Stimulated activated CD4-positive, alpha-beta T cell treated with anti-CD3 and anti-CD28 coated beads, Interleukin-15, amount 100 ng/mL, for 48 hours (primary cell): ENCODE measurements around the gene ZIC1.

Source experiments
- DNase-seq, 2 donors: peaks; one replicate each; pipeline ENCODE4 v3.0.0-alpha.2; 2020; ENCODE audit warnings: low read depth in 2 of 2

The ZIC1 gene

GRCh38 chr3:147422601-147423536 lies 13.7 kb downstream of the ZIC1 start:
- no peak for DNase-seq

- no peak for DNase-seq
Measured at GRCh38 chr3:147423537-147423797, 14.3 kb downstream of the ZIC1 start.

GRCh38 chr3:147423798-147424580 lies 14.8 kb downstream of the ZIC1 start:
- DNase-seq, result no peak

- no peak for DNase-seq
Measured at GRCh38 chr3:147424581-147425387, 15.6 kb downstream of the ZIC1 start.

GRCh38 chr3:147425388-147425850 lies 16.3 kb downstream of the ZIC1 start:
- no peak for DNase-seq

- no peak for DNase-seq
Measured at GRCh38 chr3:147426931-147427330, 17.8 kb downstream of the ZIC1 start.

GRCh38 chr3:147427746-147428145 lies 18.6 kb downstream of the ZIC1 start:
- no peak for DNase-seq

- no peak for DNase-seq
Measured at GRCh38 chr3:147428326-147428725, 19.2 kb downstream of the ZIC1 start.

- no peak for DNase-seq
Measured at GRCh38 chr3:147428754-147429153, 19.6 kb downstream of the ZIC1 start.

GRCh38 chr3:147431751-147432150 lies 22.6 kb downstream of the ZIC1 start:
- no peak for DNase-seq

GRCh38 chr3:147447224-147447623 lies 38.1 kb downstream of the ZIC1 start:
- DNase-seq, result no peak

- DNase-seq, result no peak
Measured at GRCh38 chr3:147449669-147450068, 40.5 kb downstream of the ZIC1 start.

- DNase-seq, result no peak
Measured at GRCh38 chr3:147458995-147459704, 50.0 kb downstream of the ZIC1 start.

GRCh38 chr3:147462856-147463255 lies 53.7 kb downstream of the ZIC1 start:
- DNase-seq, result no peak
